Breast epithelium (tissue), 4 donors: ENCODE results near the gene ZNF207. TPM values are rescaled to one million over a fixed set of nuclear protein-coding genes. Genes with fewer than 3 reads are reported as not detected.
"Not testable (repeated sequence)": the region's sequence is repeated elsewhere in the genome, so short reads cannot be mapped to it uniquely, and the experiment has no call there.

ENCODE experiments used
- DNase-seq, 2 donors: peaks; one replicate each; pipeline ENCODE4 v3.0.0-alpha.2; 2019; ENCODE audit warnings: low spot score in 2 of 2
- H3K27ac ChIP-seq, 2 donors: fragments of 200-600 bp; sonication (generic) in 1 of 2; one replicate each; pipeline ENCODE4 v1.5.1; 2016 to 2019; ENCODE audit warnings: mild to moderate bottlenecking in 1 of 2
- H3K27me3 ChIP-seq, 2 donors: fragments of 200-600 bp; sonication (generic) in 1 of 2; one replicate each; pipeline versions ENCODE4 v1.5.1 to v1.6.0; 2017 to 2019; ENCODE audit warnings: control low read depth in 1 of 2, mild to moderate bottlenecking in 1 of 2
- H3K36me3 ChIP-seq: fragments of 200-600 bp; one replicate; pipeline ENCODE4 v1.5.1; 2019
- H3K4me1 ChIP-seq, 2 donors: fragments of 200-600 bp; sonication (generic); one replicate each; pipeline ENCODE4 v1.5.1; 2016 to 2019; ENCODE audit warnings: control low read depth in 1 of 2
- H3K4me3 ChIP-seq, 3 donors: fragments of 200-600 bp; sonication (generic); 1 replicate in 2 of 3; 2 replicates in 1 of 3; pipeline ENCODE4 v1.5.1; 2016 to 2019; ENCODE audit warnings: mild to moderate bottlenecking in 3 of 3, moderate library complexity in 2 of 3
- H3K9me3 ChIP-seq, 2 donors: fragments of 200-600 bp; sonication (generic) in 1 of 2; one replicate each; pipeline ENCODE4 v1.5.1; 2016 to 2019; ENCODE audit warnings: control low read depth in 1 of 2
- POLR2A ChIP-seq: fragments of 450-650 bp; IDR thresholded peaks from one replicate; pipeline ENCODE4 v1.6.1; 2016; ENCODE audit warnings: antibody characterized with exemption, mild to moderate bottlenecking, moderate library complexity
- POLR2AphosphoS5 ChIP-seq, 3 donors: sonication (generic); formaldehyde crosslinking; IDR thresholded peaks; one replicate each; pipeline ENCODE4 v1.6.1; 2017; ENCODE audit warnings: antibody characterized with exemption in 3 of 3
- intact Hi-C: fragments of 100-400 bp; cut with DNase I; formaldehyde crosslinking; loops from one replicate; pipeline ENCODE4 v1.15.1; 2023; ENCODE audit warnings: low total_unique reads
- total RNA-seq, 3 donors: library from RNA; depleted of rRNA; stranded (reverse); fragments of >200 nt; gene quantifications; one replicate each; pipeline ENCODE4 v1.1.0, GENCODE V29; 2016
- TF ChIP-seq, protein P1 (sequence below), 3 donors: fragments of 450-650 bp; IDR thresholded peaks; one replicate each; pipeline ENCODE4 v1.5.1; 2016 to 2017; ENCODE audit warnings: antibody characterized with exemption in 3 of 3, mild to moderate bottlenecking in 3 of 3, moderate library complexity in 3 of 3

ZNF207 gene
- total RNA-seq, 3 donors from 2014 or later, result 145 to 238 (median 172) TPM

DNA sequence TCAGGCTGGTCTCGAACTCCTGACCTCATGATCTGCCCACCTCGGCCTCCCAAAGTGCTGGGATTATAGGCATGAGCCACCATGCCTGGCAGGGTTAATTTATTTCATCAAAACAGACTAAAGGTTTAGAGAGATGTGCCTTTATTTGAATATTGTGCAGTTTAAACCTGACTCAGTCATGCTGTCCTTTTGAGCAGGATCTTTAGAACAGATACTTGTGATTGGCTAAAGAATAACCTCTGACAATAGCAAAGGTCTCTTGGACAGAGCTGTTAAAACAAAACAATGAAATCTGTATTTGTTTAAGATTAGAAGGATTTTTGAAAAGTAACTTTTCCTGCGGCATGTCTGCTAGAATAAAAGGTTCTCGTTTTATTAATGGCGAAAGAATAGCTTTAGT is 36.0 kb downstream of the ZNF207 start:
- no peaks in the 10 kb centered on the region for H3K27me3 ChIP-seq
- no peaks in the 10 kb centered on the region for H3K36me3 ChIP-seq
- no peak overlapping the region for H3K27ac ChIP-seq
- no peaks in the 10 kb centered on the region for H3K4me1 ChIP-seq
- TF ChIP-seq, protein P1, sequence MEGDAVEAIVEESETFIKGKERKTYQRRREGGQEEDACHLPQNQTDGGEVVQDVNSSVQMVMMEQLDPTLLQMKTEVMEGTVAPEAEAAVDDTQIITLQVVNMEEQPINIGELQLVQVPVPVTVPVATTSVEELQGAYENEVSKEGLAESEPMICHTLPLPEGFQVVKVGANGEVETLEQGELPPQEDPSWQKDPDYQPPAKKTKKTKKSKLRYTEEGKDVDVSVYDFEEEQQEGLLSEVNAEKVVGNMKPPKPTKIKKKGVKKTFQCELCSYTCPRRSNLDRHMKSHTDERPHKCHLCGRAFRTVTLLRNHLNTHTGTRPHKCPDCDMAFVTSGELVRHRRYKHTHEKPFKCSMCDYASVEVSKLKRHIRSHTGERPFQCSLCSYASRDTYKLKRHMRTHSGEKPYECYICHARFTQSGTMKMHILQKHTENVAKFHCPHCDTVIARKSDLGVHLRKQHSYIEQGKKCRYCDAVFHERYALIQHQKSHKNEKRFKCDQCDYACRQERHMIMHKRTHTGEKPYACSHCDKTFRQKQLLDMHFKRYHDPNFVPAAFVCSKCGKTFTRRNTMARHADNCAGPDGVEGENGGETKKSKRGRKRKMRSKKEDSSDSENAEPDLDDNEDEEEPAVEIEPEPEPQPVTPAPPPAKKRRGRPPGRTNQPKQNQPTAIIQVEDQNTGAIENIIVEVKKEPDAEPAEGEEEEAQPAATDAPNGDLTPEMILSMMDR (IDR thresholded peaks at IDR 0.05), result no peak
- TF ChIP-seq POLR2AphosphoS5 (IDR thresholded peaks at IDR 0.05) (no peak), POLR2A (no peak)
- no peak overlapping the region for H3K4me3 ChIP-seq
- no peaks in the 10 kb centered on the region for H3K9me3 ChIP-seq
- intact Hi-C loops, result no loop called here
- DNase-seq, result no peak

- H3K27me3 ChIP-seq, result no peaks in the 10 kb centered on the region
- H3K36me3 ChIP-seq, result no peaks in the 10 kb centered on the region
- no peak for DNase-seq
- H3K4me3 ChIP-seq, result no peak overlapping the region
- no peaks in the 10 kb centered on the region for H3K4me1 ChIP-seq
- no peak overlapping the region for H3K27ac ChIP-seq
- intact Hi-C loops, result no loop called here
- TF ChIP-seq POLR2A (no peak), POLR2AphosphoS5 (IDR thresholded peaks at IDR 0.05) (no peak)
- TF ChIP-seq, protein P1 (IDR thresholded peaks at IDR 0.05), result no peak
- H3K9me3 ChIP-seq, result no peaks in the 10 kb centered on the region
These were observed 36.9 kb downstream of the ZNF207 start for GRCh38 chr17:32386844-32387243.

DNA sequence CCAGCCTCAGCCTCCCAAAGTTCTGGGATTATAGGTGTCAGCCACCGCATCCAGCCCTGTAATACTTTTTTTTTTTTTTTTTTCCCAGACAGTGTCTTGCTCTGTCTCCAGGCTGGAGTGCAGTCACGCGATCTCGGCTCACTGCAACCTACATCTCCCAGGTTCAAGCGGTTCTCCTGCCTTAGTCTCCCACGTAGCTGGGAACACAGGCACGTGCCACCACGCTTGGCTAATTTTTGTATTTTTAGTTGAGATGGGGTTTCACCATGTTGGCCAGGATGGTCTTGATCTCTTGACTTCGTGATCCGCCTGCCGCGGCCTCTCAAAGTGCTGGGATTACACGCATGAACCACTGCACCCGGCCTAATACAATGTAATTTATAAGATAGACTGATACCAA is 38.2 kb downstream of the ZNF207 start:
- H3K27me3 ChIP-seq, DNase-seq, H3K9me3 ChIP-seq, H3K27ac ChIP-seq, H3K36me3 ChIP-seq, H3K4me3 ChIP-seq, intact Hi-C loops, H3K4me1 ChIP-seq: not testable (repeated sequence)

GRCh38 chr17:32388613-32389459 is 38.9 kb downstream of the ZNF207 start:
- Histone ChIP-seq H3K4me3 (no peak overlapping the region), H3K36me3 (no peaks in the 10 kb centered on the region), H3K4me1 (no peaks in the 10 kb centered on the region), H3K9me3 (no peaks in the 10 kb centered on the region), H3K27ac (no peak overlapping the region), H3K27me3 (no peaks in the 10 kb centered on the region)
- intact Hi-C loops, result no loop called here
- no peak for DNase-seq
- TF ChIP-seq, protein P1 (IDR thresholded peaks at IDR 0.05), result no peak
- TF ChIP-seq POLR2A (no peak), POLR2AphosphoS5 (IDR thresholded peaks at IDR 0.05) (no peak)

- DNase-seq, result no peak
- no peak for TF ChIP-seq POLR2AphosphoS5 (IDR thresholded peaks at IDR 0.05)
- TF ChIP-seq POLR2A, result no peak
- intact Hi-C loops, result no loop called here
These were observed 43.9 kb downstream of the ZNF207 start for GRCh38 chr17:32393904-32394303.

DNA sequence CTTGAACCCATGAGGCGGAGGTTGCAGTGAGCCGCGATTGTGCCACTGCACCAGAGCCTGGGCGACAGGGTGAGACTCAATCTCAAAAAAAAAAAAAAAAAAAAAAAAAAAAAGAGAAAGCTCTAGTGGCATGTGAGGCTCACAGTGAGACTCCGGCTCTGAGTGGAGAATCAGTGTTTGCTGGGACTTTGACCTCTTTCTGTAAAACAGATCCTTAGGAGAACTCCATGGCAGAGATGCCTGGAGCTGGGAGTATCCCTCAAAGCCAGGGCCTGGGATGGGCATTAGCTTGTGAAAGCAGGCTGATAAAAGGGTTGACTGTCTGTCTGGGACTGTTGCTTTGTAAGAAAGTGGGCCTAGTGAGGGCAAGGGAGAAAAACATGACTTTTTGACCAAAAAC is 46.4 kb downstream of the ZNF207 start:
- Histone ChIP-seq H3K4me3 (no peak overlapping the region), H3K36me3 (no peaks in the 10 kb centered on the region), H3K27ac (no peak overlapping the region), H3K4me1 (no peaks in the 10 kb centered on the region), H3K9me3 (no peaks in the 10 kb centered on the region), H3K27me3 (no peaks in the 10 kb centered on the region)
- no peak for DNase-seq
- no peak for TF ChIP-seq POLR2A
- TF ChIP-seq, protein P1 (IDR thresholded peaks at IDR 0.05), result no peak
- TF ChIP-seq POLR2AphosphoS5 (IDR thresholded peaks at IDR 0.05), result no peak
- intact Hi-C loops, result no loop called here

More at GRCh38 chr17:32393904-32394303, 43.9 kb downstream of the ZNF207 start:
- no peak overlapping the region for H3K27ac ChIP-seq
- no peaks in the 10 kb centered on the region for H3K27me3 ChIP-seq
- no peaks in the 10 kb centered on the region for H3K36me3 ChIP-seq
- no peak overlapping the region for H3K4me3 ChIP-seq
- no peaks in the 10 kb centered on the region for H3K9me3 ChIP-seq
- no peaks in the 10 kb centered on the region for H3K4me1 ChIP-seq
